SK-N-SH (cell line): ENCODE data around the gene CACNA1F.

Experiments
- CTCF ChIP-seq: fragments of 200-600 bp; sonication (generic); IDR thresholded peaks from 2 replicates; pipeline ENCODE4 v1.6.1; 2017; ENCODE audit warnings: antibody characterized with exemption, mild to moderate bottlenecking, moderate library complexity
- EP300 ChIP-seq, 2 experiments: IDR thresholded peaks; 2 replicates each; pipeline versions ENCODE4 v1.4.0 to v1.6.1; 2012; ENCODE audit warnings: borderline replicate concordance in 1 of 2, low read depth in 1 of 2, low read length in 1 of 2
- MAX ChIP-seq: IDR thresholded peaks from 2 replicates; pipeline ENCODE4 v1.4.0; 2012; ENCODE audit warnings: low read depth
- POLR2AphosphoS5 ChIP-seq: IDR thresholded peaks from 2 replicates; pipeline ENCODE4 v1.6.1; 2012; ENCODE audit warnings: low read depth, low read length
- RCOR1 ChIP-seq: fragments of 150-350 bp; IDR thresholded peaks from 2 replicates; pipeline ENCODE4 v1.6.1; 2017; ENCODE audit warnings: antibody characterized with exemption, low read length
- TCF12 ChIP-seq: IDR thresholded peaks from 2 replicates; pipeline ENCODE4 v1.4.0; 2012
- TF ChIP-seq, protein P1 (sequence below): fragments of 150-350 bp; IDR thresholded peaks from 2 replicates; pipeline ENCODE4 v1.6.1; 2016; ENCODE audit warnings: mild to moderate bottlenecking, low read depth, low read length

DNA sequence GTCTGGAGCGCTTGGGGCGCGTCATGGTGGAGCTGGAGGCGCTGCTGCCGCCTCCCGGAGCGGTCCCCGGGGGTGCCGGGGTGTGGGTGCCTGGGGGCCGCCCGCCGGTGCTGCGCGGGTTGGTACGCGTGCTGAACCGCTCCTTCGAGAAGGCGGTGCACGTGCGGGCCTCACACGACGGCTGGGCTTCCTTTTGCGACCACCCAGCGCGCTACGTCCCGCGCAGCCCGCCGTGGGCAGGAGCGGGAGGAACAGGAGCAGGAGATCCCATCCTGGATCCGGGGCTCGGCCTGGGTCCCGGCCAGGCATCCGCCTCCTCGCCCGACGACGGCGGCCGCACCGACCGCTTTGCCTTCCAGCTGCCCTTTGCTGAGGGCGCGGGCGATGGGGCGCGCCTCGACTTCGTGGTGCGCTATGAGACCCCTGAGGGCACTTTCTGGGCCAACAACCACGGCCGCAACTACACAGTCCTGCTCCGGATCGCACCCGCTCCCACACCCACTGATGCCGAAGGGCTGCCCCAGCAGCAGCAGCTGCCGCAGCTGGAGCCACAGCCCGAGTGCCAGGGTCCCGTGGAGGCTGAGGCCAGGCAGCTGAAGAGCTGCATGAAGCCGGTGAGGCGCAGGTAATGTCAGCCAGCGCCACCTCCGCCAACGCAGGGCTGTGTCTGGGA is 37.2 kb upstream of the CACNA1F start:
- TF ChIP-seq CTCF = no peak
- no peak for TF ChIP-seq RCOR1
- TF ChIP-seq TCF12 = no peak
- TF ChIP-seq, protein P1, sequence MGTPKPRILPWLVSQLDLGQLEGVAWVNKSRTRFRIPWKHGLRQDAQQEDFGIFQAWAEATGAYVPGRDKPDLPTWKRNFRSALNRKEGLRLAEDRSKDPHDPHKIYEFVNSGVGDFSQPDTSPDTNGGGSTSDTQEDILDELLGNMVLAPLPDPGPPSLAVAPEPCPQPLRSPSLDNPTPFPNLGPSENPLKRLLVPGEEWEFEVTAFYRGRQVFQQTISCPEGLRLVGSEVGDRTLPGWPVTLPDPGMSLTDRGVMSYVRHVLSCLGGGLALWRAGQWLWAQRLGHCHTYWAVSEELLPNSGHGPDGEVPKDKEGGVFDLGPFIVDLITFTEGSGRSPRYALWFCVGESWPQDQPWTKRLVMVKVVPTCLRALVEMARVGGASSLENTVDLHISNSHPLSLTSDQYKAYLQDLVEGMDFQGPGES = no peak
- TF ChIP-seq POLR2AphosphoS5 = no peak
- no peak for TF ChIP-seq EP300 (IDR thresholded peaks at IDR 0.05; ENCODE audit: borderline replicate concordance in 1 of 2, low read depth in 1 of 2, low read length in 1 of 2)
- TF ChIP-seq MAX = peak; percentile 72
